ENCODE data around the gene CASP10.
"Not testable (repeated sequence)": the region's sequence is repeated elsewhere in the genome, so short reads cannot be mapped to it uniquely, and the experiment has no call there.

The CASP10 gene

DNA sequence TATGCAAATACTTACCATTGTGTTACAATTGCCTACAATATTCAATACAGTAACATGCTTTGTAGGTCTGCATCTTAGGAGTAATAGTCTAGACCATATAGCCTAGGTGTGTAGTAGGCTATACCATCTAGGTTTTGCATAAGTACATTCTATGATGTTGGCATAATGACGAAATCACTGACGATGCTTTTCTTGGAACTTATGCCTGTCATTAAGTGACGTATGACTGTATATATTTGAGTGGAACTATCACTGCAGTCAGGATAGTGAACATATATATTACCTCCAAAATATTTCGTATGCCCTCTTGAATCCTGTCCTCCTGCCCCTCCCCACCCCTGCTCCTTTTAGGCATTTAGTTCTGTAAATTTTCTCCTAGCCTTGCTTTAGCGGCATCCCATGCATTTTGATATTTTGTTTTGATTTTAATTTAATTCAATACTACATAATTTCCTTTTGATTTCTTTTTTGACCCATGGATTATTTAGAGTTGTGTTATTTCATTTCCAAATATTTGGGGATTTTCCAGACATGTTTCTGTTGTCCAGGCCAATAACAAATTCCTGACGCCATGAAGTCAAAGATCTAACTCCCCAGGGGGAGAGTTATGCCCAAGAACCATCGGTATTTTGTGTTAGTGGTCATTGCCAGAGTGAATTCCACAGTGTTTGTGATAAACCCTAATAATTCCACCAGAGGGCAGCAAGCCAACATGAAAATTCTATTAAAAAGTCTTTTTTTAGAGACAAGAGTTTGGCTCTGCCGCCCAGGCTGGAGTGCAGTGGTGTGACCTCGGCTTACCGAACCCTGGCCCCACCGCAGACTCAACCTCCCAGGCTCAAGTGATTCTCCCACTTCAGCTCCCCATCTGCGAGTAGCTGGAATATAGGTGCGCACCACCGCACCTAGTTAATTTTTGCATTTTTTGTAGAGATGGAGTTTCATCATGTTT lies 53.2 kb downstream of the CASP10 start:
- peak; percentile 24 for DNase-seq

DNA sequence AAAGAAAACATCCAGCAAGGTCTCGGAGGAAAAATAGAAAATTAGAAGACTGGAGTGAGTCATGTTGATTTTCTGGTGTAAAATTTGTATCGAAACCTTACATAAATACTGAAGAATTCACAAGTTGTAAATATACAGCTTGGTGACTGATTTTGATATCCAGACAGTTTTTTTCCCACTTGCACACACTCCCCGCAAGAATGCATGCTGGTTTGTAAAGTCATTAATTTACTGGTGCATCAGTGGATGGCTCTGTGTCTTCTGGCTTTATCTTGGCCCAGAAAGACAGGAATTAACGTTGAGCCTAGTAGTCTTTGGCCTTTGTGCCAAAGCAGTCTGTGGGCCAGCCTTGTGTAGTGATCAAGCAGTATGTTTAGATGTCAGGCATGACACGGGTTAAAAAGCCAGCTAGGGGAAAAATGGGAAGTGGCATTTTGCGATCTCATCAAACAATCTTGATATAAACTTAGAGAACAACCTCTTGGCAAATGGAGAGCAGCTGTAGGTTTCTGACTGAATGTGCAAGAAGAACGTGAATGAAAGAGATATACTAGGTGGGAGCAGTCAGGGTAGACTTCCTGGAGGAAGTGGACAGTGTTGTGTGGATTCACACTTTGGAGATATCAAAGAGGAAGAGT lies 54.7 kb downstream of the CASP10 start:
- DNase-seq: no peak

DNA sequence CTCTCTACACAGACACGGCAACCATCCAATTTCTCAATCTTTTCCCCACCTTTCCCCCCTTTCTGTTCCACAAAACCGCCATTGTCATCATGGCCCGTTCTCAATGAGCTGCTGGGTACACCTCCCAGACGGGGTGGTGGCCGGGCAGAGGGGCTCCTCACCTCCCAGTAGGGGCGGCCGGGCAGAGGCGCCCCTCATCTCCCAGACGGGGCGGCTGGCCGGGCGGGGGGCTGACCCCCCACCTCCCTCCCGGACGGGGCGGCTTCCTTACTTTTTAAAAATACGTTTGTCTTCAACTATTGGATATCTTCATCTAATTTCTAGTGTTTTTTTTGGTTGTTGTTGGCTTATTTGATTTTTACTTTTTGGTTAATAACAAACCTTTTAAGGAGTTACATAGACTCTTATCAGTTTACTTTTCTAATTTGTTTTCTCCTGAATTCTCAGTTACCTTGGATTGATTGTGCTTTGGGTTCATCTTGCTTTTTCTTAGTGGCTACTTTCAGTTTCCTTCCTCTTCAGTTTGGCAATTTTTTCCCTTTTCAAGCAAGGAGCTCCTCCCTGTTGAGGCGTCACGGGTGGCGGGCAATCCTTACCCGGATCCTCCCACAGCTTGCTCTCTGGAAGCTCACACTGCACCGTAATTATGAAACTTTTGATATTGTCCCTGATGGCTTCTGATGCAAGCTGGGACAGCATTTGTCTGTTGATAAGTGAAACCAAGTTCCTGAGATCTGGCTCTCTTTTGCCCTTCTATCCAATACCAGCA lies 56.4 kb downstream of the CASP10 start:
- not testable (repeated sequence) for DNase-seq

DNA sequence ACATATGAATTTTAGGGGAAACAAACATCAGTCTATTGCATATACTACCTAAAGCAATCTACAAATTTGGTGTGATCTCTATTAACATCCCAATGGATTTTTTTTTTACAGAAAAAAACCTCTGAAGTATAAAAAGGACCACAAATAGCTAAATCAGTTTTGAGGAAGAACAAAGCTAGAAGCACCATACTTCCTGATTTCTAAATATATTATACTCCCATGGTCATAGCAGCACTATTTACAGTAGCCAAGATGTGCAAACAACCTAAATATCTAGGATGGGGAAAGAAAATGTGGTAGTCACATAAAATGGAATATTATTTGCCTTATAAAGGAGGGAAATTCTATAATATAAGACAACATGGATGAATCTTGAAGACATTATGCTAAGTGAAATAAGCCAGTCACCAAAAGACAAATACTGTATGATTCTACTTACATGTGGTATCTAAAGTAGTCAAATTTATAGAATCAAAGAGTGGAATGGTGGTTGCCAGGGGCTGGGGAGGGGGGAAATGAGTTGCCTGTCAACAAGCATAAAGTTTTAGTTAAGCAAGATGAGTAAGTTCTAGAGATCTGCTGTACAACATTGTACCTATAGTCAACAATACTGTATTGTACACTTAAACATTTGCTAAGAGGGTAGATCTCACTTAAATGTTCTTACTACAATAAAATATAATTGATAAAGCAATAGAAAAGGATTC lies 59.8 kb downstream of the CASP10 start:
- no peak for DNase-seq

DNA sequence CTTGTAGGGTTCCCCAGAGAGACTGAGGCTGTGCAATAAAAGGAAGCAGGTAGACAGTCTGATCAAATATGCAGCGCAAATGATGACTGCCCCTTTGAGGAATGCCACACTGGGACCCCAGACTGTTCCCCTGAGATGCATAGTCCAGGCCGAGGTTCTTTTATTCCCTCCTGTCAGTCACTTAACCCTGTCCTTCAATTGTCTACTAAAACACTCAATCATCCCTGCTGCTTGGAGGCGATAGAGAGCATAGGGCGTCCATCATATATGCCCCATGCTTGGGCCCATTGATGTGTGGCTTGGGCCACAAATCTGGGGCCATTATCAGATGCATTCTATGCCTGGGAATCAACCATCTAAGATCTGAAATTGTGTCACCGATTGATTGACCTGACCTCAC lies 61.9 kb downstream of the CASP10 start:
- DNase-seq: no peak

DNA sequence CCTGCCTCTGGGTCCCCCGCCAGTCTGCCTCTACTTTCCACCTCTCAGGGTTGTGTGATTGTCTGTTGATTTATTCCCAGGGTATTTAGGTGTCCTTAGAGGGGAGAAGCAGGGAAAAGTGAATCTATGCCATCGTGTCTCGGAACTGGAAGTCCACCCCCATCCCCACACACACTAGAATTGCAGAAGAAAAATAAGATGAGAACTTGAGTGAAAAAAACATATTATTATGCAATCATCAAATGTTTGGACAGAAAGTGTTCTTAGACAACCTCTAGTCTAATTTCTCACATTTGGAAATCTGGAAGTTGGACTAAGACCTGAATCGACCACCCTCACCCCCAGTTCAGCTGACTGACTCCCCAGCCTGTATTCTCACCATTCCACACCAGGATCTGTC lies 63.3 kb downstream of the CASP10 start:
- no peak for DNase-seq

DNA sequence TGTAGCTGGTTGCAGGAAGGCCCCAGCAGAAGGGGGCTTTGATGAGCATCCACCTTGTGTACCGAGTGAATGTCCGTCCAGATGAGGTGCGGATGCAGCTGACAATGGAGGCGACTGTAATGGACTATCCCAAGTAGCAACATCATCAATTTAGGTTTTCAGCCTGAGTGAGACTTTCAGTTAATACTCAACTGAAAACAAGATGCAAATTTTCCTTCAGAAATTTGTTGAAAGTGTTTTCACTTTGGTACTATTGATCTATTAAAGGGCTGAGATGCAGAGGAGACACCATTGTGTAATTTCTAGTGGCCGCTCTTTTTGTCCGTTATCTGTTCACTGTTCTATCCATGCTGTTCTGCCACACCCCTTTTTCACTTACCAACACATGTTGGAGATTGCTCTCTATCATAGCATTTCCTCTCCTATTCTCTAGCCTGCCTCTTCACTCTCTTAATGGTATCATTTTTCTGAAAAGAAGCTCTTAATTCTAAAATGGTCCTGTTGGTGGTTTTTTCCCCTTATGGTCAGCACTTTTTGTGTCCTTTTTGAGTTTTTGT lies 65.4 kb downstream of the CASP10 start:
- no peak for DNase-seq

DNA sequence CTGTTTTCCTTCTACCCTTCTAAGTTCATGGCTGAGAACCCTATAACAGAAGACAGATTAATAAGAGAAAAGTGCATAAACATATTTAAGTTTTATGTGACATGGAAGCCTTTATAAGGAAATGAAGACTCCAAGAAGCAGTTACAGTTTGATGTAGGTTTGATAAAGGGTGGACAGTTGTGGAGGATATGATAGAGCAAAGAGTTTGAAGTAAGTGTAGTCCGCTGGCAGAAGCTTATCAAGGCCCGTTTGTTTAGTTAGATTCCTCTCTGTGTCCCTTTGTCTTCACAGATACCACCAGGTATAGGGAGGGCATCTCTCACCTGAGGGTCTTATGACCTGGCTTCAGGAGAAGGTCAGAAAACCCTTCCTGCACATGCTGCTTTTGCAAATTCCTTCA lies 66.9 kb downstream of the CASP10 start:
- DNase-seq: no peak

DNA sequence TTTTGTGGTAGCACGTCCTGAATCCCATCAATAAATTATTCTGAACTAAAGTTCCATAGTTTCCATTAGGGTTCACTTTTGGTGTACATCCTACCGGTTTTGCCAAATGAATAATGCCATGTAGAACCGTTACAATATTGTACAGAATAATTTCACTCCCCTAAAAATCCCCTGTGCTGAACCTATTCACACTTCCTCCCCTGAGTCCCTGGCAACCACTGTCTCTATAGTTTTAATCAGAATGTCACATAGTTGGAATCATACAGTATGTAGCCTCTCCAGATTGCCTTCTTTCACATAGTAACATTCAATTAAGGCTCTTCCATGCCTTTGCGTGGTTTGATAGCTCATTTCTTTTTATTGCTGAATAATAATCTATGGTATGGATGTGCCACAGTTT lies 67.8 kb downstream of the CASP10 start:
- DNase-seq: no peak

DNA sequence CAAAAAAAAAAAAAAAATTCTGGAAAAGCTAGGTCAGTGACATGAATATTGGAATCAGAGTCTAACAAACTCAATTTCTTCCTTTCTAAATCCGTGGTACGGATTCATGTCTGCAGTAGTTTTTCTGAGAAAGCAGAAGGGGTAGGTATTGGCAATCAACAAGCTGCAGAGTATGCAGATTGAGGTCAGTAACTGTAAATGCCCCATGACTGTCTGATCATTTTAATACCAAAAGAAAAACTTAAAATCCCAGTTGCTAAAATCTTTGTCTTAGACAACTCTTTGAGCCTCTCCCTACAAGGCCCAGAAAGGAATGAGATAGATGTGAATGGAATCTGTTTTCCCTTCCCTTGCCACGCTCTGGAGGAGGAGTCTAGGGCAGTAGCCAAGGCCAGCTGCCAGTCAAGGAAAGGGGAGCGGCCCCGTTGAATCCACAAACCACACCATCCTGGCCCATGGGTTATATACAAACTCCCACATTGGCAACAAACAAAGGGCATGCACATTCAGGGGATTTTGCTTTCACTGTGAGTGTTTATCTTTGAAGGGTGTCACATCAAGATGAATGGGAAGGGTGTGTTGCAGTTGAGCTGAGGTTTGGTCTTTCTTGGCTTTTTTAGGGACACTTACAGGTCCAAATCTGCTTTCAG lies 71.3 kb downstream of the CASP10 start:
- no peak for DNase-seq

DNA sequence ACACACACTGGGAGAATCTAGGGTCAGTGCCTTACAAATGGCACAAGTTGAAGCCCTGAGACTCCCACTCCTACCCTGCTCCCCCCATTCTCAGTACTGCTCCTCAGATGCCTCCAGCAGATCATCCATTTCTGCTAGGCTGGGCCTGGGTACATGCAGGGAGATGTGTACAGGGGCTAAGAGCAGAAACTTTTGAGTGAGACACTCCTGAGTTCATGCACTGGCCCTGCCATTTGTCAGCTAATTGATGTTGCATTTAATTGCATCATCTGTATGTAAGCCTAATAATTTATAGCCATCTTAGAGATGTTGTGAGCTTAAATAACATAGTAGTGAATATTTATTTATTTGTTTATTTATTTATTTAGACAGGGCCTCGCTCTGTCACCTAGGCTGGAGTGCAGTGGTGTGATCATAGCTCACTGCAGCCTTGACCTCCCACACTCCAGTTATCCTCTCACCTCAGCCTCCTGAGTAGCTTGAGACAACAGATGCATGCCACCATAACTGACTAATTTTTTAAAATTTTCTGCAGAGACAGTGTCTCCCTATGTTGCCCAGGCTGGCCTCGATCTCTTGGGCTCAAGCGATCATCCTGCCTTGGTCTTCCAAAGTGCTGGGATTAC lies 72.6 kb downstream of the CASP10 start:
- no peak for DNase-seq

DNA sequence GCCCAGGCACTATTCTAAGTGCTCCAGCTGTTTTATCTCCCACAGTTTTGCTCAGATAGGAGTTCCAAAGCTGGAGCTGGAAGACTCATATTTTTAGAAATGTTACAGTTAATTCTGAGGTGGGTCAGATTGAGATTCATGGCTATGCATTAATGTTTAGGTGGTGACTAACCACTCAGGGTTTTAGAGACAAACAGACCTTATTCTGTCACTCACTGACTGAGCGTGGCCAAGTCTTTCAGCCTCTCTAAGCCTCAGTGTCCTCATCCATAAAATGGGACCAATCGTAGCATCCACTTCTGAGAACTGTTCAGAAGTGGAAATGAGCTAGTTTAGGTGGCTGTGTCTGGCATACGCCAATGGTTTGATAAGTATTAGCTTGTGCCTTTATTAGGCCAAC lies 73.1 kb downstream of the CASP10 start:
- DNase-seq: no peak

DNA sequence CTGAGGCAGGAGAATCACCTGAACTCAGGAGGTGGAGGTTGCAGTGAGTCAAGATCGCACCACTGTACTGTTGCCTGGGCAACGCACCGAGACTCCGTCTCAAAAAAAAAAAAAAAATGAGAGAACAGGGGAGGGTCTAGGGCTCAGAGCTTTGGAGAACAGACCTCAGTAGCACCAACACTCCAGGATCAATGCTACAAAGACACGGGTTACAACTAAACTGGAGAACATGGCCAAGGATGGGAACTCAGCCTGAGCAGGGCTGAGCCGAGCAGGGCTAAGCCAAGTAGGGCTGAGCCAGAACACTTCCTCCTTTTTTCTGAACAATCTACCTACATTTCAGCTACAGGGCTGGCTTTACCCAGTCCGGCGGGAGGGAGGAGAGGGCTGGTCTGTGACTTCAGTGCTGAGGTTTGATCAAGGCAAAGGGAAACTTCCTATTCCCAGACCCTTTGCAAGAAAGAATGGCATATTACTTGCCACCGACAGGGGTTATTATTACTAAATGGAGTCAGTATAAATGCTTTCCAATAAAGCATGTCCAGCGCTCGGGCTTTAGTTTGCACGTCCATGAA lies 74.5 kb downstream of the CASP10 start:
- no peak for DNase-seq

DNA sequence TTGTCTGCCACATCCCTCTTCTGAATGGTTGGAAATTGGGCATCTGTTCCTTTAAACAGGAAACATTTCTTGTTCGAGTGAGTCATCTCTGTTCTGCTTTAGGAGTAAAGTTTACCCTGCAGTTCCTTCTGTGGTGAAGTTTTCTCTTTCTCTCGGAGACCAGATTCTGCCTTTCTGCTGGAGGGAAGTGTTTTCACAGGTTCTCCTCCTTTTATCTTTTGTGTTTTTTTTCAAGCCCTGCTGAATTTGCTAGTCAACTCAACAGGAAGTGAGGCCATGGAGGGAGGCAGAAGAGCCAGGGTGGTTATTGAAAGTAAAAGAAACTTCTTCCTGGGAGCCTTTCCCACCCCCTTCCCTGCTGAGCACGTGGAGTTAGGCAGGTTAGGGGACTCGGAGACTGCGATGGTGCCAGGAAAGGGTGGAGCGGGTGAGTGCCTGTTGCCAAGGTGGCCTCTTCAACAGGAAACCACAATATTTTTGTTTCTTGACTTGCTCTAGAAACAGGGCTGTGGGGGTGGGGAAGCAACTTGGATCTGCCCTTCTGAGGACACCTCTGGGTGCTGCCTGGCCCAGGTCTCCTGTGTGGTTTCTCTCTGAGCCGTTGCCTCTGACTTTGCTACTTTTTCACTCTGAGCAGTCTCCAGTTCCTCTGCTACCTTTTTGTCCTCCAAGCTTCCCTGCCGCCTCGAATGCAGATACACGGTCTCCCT lies 75.2 kb downstream of the CASP10 start:
- DNase-seq: peak; percentile 23

DNA sequence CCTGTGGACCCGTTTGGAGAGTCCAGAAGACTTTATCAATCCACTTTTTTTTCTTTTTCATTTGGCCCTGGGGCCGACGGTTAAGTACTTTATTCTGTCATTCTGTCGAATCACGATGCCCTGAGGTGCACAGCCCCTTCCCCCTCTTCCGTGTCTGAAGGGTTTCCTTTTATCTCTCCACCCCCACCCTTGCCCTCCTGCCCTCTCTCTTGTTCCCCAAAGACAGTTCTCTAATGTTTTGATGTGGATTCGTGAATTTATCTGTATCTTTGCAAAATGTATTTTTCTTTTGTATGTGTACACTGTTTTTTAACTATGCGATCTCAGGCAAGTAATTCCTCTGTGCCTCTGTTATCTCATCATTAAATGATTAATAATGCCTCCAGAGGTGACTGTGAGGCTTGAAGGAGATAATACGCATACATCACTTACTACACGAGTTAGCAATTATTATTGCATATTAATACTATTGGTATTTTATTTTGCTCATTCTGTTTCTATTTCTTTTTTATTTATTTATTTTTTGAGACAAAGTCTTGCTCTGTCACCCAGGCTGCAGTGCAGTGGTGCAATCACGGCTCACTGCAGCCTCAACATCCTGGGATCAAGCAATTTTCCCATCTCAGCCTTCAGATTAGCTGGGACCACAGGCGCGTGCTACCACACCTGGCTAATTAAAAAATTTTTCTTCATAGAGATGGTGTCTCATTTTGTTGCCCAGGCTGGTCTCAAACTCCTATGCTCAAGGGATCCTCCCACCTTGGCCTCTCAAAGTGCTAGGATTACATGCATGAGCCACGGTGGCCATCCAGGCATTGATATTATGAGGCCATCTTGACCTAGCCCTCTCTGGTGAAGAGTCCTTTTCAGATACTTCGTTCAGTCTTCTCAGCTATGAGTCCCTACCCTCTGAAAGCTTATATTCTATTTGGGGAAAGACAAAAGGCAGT lies 76.0 kb downstream of the CASP10 start:
- DNase-seq: no peak

DNA sequence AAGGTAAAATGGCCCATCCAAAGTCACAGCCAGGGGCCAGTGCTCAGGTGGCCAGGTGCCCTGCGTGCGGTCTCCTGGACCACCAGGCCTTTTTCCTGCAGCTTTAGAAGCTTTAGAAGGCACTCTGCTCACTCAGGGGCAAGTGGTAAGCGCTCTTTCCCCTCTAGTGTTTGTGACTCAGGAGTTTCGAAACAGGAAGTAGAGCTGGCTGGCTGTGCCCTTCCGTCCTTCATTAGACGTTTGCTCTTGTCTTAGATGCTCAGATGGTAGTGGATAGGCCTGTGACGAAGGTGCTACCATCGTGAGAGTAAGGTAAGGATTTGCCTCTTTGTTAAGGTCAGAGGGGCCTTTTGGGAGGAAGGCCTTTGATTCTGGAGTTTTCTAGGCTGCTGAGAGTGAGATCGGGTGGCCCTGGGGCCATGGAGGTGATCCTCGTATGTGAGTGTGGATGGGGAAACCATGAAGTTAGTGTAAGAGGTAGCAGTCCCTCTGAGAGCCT lies 77.4 kb downstream of the CASP10 start, which contains the start of gene CASP8:
Gene CASP8 (plus strand): TSS at position 235 of the 499 bp plus-strand sequence. CDS start 5,951 bp downstream, outside the sequence.
- no peak for DNase-seq

DNA sequence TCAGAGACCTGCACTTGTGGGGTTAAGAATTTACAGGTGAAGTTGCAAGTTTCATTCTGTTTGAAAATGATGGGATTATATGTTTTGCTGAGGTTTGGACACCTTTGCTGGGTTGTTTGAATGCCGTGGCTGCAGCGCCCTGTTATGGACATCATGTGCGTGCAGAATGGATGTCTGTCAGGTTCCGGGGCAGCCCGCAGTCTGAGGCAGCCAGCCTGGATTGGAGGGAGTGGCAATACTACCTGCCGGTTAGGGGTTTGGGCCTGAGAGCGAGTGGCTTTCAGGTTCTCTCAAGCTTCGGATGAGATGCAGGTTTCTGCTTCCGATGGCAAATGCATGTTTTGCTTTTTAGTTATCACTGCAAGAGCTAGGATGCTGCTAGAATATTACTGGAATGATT lies 78.5 kb downstream of the CASP10 start:
- DNase-seq: no peak

DNA sequence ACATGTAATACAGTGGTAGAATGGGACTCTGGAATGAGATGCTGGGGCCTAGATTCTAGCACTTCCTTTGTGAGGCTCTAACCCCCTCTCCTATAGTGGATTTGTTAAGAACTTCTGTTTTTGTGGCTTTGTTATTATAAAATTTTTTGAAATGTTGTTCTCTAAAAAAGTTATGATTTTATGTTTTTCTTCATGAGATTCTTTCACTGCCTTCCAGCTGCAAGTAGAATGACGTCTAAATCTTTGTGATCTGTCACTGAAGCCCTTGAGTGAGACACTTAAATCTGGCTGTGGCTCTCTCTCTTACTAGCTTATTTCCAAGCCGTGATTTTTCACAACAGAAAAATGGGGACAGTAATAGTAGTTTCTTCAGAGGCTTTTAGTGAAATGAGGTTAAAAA lies 79.0 kb downstream of the CASP10 start:
- no peak for DNase-seq

DNA sequence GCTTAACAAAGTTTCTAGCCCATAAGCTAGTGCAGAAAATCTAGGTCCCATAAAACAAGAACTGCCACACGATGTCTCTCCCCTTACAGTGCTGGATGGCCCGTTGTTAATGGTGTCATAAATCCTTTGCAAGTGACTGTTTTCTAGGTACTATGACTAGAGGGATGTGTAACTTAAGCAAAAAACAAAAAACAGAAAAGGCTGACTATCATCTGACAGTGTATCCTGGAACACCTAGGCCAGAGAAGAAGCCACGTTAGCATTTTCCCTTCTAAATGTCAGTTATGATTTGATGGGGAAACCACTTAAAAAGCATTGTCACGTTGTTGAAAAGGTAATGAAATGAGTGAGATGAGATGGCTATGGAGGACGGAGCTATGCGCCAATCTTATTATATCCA lies 79.8 kb downstream of the CASP10 start:
- no peak for DNase-seq

Measured in NCI-H2107 (cell line).